Liver (tissue), 9 donors: Measurements from ENCODE around the gene HPS5. TPM values are rescaled to one million over a fixed set of nuclear protein-coding genes. Genes with fewer than 3 reads are reported as not detected.
"Not testable (repeated sequence)": the region's sequence is repeated elsewhere in the genome, so short reads cannot be mapped to it uniquely, and the experiment has no call there.

Experiments
- DNase-seq: peaks from one replicate; pipeline ENCODE4 v3.0.0-alpha.2; 2017; ENCODE audit warnings: low spot score
- H3K27ac ChIP-seq, 2 donors: one replicate each; pipeline ENCODE4 v1.7.0; 2013; ENCODE audit warnings: inconsistent platforms in 2 of 2, low read length in 2 of 2, control low read depth in 1 of 2, low read depth in 1 of 2, mild to moderate bottlenecking in 1 of 2
- H3K27me3 ChIP-seq, 4 donors: one replicate each; pipeline versions ENCODE4 v1.6.1 to v1.7.0; 2013; ENCODE audit warnings: low read length in 3 of 4, inconsistent platforms in 1 of 4, mild to moderate bottlenecking in 1 of 4, moderate library complexity in 1 of 4; ENCODE audit not compliant: control insufficient read depth in 4 of 4, insufficient read depth in 4 of 4
- H3K36me3 ChIP-seq, 4 donors: one replicate each; pipeline versions ENCODE4 v1.6.1 to v1.7.0; 2013; ENCODE audit warnings: low read length in 3 of 4, mild to moderate bottlenecking in 3 of 4, low read depth in 1 of 4, moderate library complexity in 1 of 4; ENCODE audit not compliant: control insufficient read depth in 4 of 4, insufficient read depth in 3 of 4
- H3K4me1 ChIP-seq, 4 donors: one replicate each; pipeline versions ENCODE4 v1.6.1 to v1.7.0; 2013; ENCODE audit warnings: low read length in 3 of 4, mild to moderate bottlenecking in 3 of 4, moderate library complexity in 1 of 4; ENCODE audit not compliant: control insufficient read depth in 4 of 4, insufficient read depth in 4 of 4
- H3K4me3 ChIP-seq, 3 donors: one replicate each; pipeline versions ENCODE4 v1.6.1 to v1.7.0; 2013; ENCODE audit warnings: low read length in 3 of 3, control low read depth in 1 of 3, low read depth in 1 of 3, mild to moderate bottlenecking in 1 of 3
- H3K9ac ChIP-seq, 2 donors: one replicate each; pipeline ENCODE4 v1.7.0; 2013; ENCODE audit warnings: low read length in 2 of 2, mild to moderate bottlenecking in 2 of 2, moderate library complexity in 2 of 2, control low read depth in 1 of 2, low read depth in 1 of 2
- H3K9me3 ChIP-seq, 4 donors: one replicate each; pipeline versions ENCODE4 v1.6.1 to v1.7.0; 2013; ENCODE audit warnings: low read length in 3 of 4; ENCODE audit not compliant: control insufficient read depth in 4 of 4
- EGR1 ChIP-seq, 2 donors: IDR thresholded peaks; 2 replicates each; pipeline ENCODE4 v1.6.1; 2016 to 2018; ENCODE audit warnings: antibody characterized with exemption in 2 of 2, low read depth in 2 of 2
- FOXA1 ChIP-seq: IDR thresholded peaks from 2 replicates; pipeline ENCODE4 v1.6.1; 2016; ENCODE audit warnings: antibody characterized with exemption
- FOXA2 ChIP-seq: IDR thresholded peaks from 2 replicates; pipeline ENCODE4 v1.6.1; 2016; ENCODE audit warnings: antibody characterized with exemption
- GABPA ChIP-seq, 2 donors: IDR thresholded peaks in 1 of 2; conservative IDR thresholded peaks in 1 of 2; 2 replicates each; pipeline ENCODE4 v1.6.1; 2016; ENCODE audit warnings: antibody characterized with exemption in 2 of 2, mild to moderate bottlenecking in 1 of 2, moderate library complexity in 1 of 2
- HNF4A ChIP-seq, 2 donors: conservative IDR thresholded peaks; 2 replicates each; pipeline ENCODE4 v1.6.1; 2016; ENCODE audit warnings: antibody characterized with exemption in 2 of 2, mild to moderate bottlenecking in 2 of 2
- HNF4G ChIP-seq: IDR thresholded peaks from 2 replicates; pipeline ENCODE4 v1.6.1; 2016; ENCODE audit warnings: antibody characterized with exemption
- JUND ChIP-seq, 2 donors: IDR thresholded peaks; 2 replicates each; pipeline ENCODE4 v1.6.1; 2016; ENCODE audit warnings: antibody characterized with exemption in 2 of 2
- NR2F2 ChIP-seq: IDR thresholded peaks from 2 replicates; pipeline ENCODE4 v1.6.1; 2016; ENCODE audit warnings: antibody characterized with exemption
- RAD21 ChIP-seq, 2 donors: IDR thresholded peaks; 2 replicates each; pipeline ENCODE4 v1.6.1; 2016; ENCODE audit warnings: antibody characterized with exemption in 2 of 2, mild to moderate bottlenecking in 2 of 2
- RXRA ChIP-seq, 2 donors: IDR thresholded peaks; 2 replicates each; pipeline ENCODE4 v1.6.1; 2017 to 2018; ENCODE audit warnings: antibody characterized with exemption in 2 of 2, mild to moderate bottlenecking in 1 of 2
- ZBTB33 ChIP-seq: IDR thresholded peaks from 2 replicates; pipeline ENCODE4 v1.6.1; 2016; ENCODE audit warnings: antibody characterized with exemption
- WGBS: extraction: QIAGEN DNeasy Blood & Tissue Kit; methylation state at CpG from one replicate; pipeline ENCODE4 v1.1.7; 2013; 5-methylcytosine and 5-hydroxymethylcytosine counted together
- polyA plus RNA-seq, 2 donors: library from polyadenylated mRNA; stranded (reverse) in 1 of 2; unstranded in 1 of 2; fragments of 200-250 nt in 1 of 2; fragments of >200 nt in 1 of 2; fragmentation: Nextera tagmentation in 1 of 2; extraction: Ambion mirVana in 1 of 2; gene quantifications; one replicate each; pipeline versions ENCODE4 v1.2.1 to v1.2.3, GENCODE V29; 2013 to 2015
- total RNA-seq, 2 donors: library from RNA; depleted of rRNA; stranded (reverse); fragments of >200 nt; gene quantifications; one replicate each; pipeline ENCODE4 v1.2.3, GENCODE V29; 2014
- TF ChIP-seq, protein P1 (sequence below): IDR thresholded peaks from 2 replicates; pipeline ENCODE4 v1.6.1; 2016; ENCODE audit warnings: antibody characterized with exemption
- TF ChIP-seq, protein P2 (sequence below): fragments of 150-350 bp; IDR thresholded peaks from 2 replicates; pipeline ENCODE4 v1.5.1; 2017; ENCODE audit warnings: improper control_type of control experiment, low read depth, low read length; ENCODE audit not compliant: missing input control
- donor health status: healthy.
- donor health status: healthy.
- donor health status: healthy.
- donor health status: healthy.
- donor health status: healthy.

Gene HPS5
- total and polyA plus RNA-seq, 4 donors, result 15.7 to 134 (median 24.2) TPM

- H3K36me3 ChIP-seq, result peaks cover 4 to 29% (median 21%) of the 10 kb centered on the region in 4 donors
Measured at GRCh38 chr11:18277565-18278271, 44.2 kb downstream of the HPS5 start.

GRCh38 chr11:18271206-18271605 lies 50.7 kb downstream of the HPS5 start:
- peak in 1 of 2 donors; percentile 7 for TF ChIP-seq EGR1 (IDR thresholded peaks at IDR 0.05; ENCODE audit: low read depth in 2 of 2)
- TF ChIP-seq, protein P1, sequence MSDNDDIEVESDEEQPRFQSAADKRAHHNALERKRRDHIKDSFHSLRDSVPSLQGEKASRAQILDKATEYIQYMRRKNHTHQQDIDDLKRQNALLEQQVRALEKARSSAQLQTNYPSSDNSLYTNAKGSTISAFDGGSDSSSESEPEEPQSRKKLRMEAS, result no peak
- no peak for TF ChIP-seq FOXA1
- no peaks in the 10 kb centered on the region for H3K27me3 ChIP-seq
- no peaks in the 10 kb centered on the region for H3K36me3 ChIP-seq
- H3K27ac ChIP-seq, result no peak overlapping the region
- H3K4me1 ChIP-seq, result peaks cover 0 to 3% (median 1%) of the 10 kb centered on the region in 4 donors
- H3K4me3 ChIP-seq, result no peak overlapping the region
- H3K9me3 ChIP-seq, result no peaks in the 10 kb centered on the region
- H3K9ac ChIP-seq, result no peak overlapping the region
- 71% methylated on average over 4 of the region's 4 CpGs for WGBS
- DNase-seq, result no peak

More at GRCh38 chr11:18277565-18278271, 44.2 kb downstream of the HPS5 start:
- WGBS, result 88% methylated on average over 5 of the region's 5 CpGs
- H3K27ac ChIP-seq, result peak overlapping the region in 1 of 2 donors; percentile 14
- H3K4me3 ChIP-seq, result no peak overlapping the region
- DNase-seq, result no peak
- H3K9me3 ChIP-seq, result no peaks in the 10 kb centered on the region
- TF ChIP-seq HNF4A (conservative IDR thresholded peaks at IDR 0.05) (no peak), FOXA2 (no peak)
- TF ChIP-seq, protein P2, sequence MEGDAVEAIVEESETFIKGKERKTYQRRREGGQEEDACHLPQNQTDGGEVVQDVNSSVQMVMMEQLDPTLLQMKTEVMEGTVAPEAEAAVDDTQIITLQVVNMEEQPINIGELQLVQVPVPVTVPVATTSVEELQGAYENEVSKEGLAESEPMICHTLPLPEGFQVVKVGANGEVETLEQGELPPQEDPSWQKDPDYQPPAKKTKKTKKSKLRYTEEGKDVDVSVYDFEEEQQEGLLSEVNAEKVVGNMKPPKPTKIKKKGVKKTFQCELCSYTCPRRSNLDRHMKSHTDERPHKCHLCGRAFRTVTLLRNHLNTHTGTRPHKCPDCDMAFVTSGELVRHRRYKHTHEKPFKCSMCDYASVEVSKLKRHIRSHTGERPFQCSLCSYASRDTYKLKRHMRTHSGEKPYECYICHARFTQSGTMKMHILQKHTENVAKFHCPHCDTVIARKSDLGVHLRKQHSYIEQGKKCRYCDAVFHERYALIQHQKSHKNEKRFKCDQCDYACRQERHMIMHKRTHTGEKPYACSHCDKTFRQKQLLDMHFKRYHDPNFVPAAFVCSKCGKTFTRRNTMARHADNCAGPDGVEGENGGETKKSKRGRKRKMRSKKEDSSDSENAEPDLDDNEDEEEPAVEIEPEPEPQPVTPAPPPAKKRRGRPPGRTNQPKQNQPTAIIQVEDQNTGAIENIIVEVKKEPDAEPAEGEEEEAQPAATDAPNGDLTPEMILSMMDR, result no peak
- H3K9ac ChIP-seq, result no peak overlapping the region
- no peaks in the 10 kb centered on the region for H3K4me1 ChIP-seq
- no peaks in the 10 kb centered on the region for H3K27me3 ChIP-seq

- Histone ChIP-seq H3K9me3 (no peaks in the 10 kb centered on the region), H3K4me3 (no peak overlapping the region), H3K9ac (no peak overlapping the region), H3K4me1 (peaks cover 3 to 10% (median 4%) of the 10 kb centered on the region in 4 donors), H3K36me3 (no peaks in the 10 kb centered on the region), H3K27me3 (no peaks in the 10 kb centered on the region), H3K27ac (peak overlapping the region in 1 of 2 donors; percentile 37)
- no peak for TF ChIP-seq FOXA1
- no peak for TF ChIP-seq RXRA (IDR thresholded peaks at IDR 0.05)
- TF ChIP-seq FOXA2, result no peak
- no peak for TF ChIP-seq ZBTB33
- no peak for TF ChIP-seq NR2F2
- TF ChIP-seq RAD21 (IDR thresholded peaks at IDR 0.05), result peak; percentile 65 to 74
- TF ChIP-seq HNF4G, result no peak
- TF ChIP-seq, protein P2, result peak; percentile 37
- no peak for TF ChIP-seq HNF4A (conservative IDR thresholded peaks at IDR 0.05)
- no peak for TF ChIP-seq JUND (IDR thresholded peaks at IDR 0.05)
- no peak for TF ChIP-seq GABPA (IDR thresholded peaks at IDR 0.05 in 1 of 2, conservative IDR thresholded peaks at IDR 0.05 in 1 of 2)
- 79% methylated on average over 4 of the region's 4 CpGs for WGBS
- DNase-seq, result no peak
Measured at GRCh38 chr11:18270102-18270501, 51.8 kb downstream of the HPS5 start.

DNA sequence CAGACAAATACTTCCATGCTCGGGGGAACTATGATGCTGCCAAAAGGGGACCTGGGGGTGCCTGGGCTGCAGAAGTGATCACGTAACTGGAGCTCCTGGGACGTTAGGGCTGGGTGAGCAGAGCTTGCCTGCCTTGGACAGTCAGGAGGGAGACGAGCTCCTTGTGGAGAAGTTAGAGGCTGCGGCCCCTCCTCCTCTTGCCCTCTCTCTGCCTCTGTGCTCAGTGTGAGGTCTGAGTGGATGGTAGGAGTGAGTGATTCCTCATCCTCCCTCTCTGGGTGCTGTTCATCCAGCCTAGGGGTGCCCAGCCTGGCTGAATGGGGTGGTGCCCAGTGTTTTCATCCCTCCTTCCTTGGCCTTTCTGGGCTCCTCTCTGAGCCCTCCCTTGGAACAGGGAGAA lies 52.7 kb downstream of the HPS5 start:
- not testable (repeated sequence) for H3K36me3 ChIP-seq, H3K27ac ChIP-seq, H3K9ac ChIP-seq, H3K27me3 ChIP-seq, DNase-seq, H3K4me3 ChIP-seq, H3K9me3 ChIP-seq
- peaks cover 3 to 10% (median 4%) of the 10 kb centered on the region in 4 donors for H3K4me1 ChIP-seq
- 90% methylated on average over 3 of the region's 5 CpGs for WGBS
